ENCODE data around the gene MRS2.
"Not testable (repeated sequence)": the region's sequence is repeated elsewhere in the genome, so short reads cannot be mapped to it uniquely, and the experiment has no call there.

Gene MRS2

GRCh38 chr6:24387818-24388217 is 14.9 kb upstream of the MRS2 start:
- DNase-seq (ENCODE audit: low read depth in 1 of 2, low spot score in 1 of 2): no peak

DNA sequence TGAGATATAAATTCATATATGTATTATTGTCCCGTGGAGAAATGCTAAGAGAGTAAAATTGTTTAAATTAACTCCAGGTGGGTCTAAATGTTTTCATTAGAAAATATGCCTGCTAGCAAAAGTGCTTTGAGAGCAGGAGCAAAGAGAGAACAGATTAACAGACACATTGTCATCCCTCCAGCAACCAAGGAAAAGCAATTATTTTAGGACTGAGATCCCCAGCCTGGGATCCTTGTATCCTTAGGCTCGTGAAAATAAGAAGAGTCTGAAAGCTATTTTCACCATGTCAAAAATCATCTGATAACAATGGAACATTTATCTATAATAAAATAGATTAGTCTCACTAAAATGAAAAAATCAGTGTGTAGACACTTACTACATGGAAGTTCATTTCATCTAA is 11.5 kb upstream of the MRS2 start:
- no peak for DNase-seq (ENCODE audit: low read depth in 1 of 2, low spot score in 1 of 2)

DNA sequence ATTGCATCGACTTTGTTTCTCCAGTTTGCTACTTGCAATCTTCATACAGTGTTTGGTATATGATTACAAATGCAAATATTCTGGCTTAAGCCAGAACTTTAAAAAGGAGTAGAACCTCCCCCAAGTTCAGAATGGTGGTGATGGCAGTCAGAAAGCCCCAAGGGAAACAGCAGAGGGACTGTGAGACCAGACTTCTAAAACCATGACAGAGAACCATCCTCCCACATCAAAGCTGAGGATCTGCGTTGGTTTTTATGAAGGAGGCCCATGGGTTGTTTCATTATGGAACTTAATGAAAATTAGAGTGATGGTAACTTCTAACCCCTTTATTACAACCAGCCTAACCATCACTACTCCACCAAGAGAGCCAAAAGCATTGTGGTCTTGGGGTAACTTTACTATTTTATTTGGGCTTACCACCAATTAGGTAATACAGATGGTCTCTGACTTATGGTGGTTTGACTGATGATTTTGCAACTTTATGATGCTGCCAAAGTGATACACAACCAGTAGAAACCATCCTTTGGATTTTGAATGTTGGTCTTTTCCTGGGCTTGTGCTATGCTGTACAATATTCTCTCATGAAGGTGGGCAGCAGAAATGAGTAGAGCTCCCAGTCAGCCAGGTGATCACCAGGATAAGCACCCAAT is 10.9 kb upstream of the MRS2 start:
- no peak for DNase-seq (ENCODE audit: low read depth in 1 of 2, low spot score in 1 of 2)

GRCh38 chr6:24394061-24394779 is 8.5 kb upstream of the MRS2 start:
- DNase-seq (ENCODE audit: low read depth in 1 of 2, low spot score in 1 of 2): no peak

DNA sequence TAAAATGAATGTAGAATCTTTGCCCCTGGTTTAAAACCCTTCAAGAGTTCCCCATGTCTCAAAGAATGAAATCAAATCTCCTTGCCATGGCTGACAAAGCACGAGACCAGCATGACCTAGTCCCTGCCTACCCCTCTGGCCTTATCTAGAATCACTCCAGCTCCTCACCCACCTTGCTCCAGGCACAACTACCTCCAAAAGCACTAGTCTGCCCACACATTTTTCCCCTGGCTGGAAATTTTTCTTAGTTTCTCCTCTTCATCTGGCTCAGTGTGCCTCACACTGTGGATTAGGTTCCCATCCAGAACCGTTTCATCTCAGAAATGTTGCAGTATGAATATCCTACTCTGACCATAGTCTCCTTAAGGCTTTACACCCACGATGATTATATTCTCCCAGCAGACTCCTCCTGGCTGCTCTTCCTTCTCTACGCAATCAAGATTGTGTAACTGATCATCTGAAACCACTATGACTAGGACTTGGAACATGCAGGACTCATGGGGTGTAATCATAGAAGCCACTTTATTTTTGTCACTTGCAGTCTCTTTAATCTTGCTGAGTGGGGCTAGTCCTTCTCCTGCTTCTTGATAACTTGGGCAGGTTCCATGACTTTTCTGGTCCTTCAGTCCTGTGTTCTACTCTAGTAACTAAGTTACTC is 7.8 kb upstream of the MRS2 start:
- no peak for DNase-seq (ENCODE audit: low read depth in 1 of 2, low spot score in 1 of 2)

DNA sequence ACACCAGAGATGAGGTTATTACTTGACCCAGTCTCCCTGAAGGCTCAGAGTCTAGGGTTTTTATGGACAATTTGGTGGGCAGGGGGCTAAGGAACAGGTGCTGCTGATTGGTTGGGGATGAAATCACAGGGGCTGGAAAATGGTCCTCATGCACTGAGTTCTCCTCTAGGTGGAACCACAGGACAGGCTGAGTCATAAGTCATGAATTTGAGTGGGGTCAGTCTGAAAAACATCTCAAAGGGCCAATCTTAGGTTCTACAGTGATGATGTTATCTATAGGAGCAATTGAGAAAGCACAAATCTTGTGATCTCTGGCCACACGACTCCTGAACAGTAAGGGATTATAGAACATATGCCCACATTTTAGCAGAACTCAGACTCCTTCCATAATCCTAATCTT is 5.9 kb upstream of the MRS2 start:
- no peak for DNase-seq (ENCODE audit: low read depth in 1 of 2, low spot score in 1 of 2)

GRCh38 chr6:24397631-24398030 is 5.1 kb upstream of the MRS2 start:
- DNase-seq (ENCODE audit: low read depth in 1 of 2, low spot score in 1 of 2): no peak

GRCh38 chr6:24400045-24401039 is 2.4 kb upstream of the MRS2 start:
- not testable (repeated sequence) for DNase-seq (ENCODE audit: low read depth in 1 of 2, low spot score in 1 of 2)

DNA sequence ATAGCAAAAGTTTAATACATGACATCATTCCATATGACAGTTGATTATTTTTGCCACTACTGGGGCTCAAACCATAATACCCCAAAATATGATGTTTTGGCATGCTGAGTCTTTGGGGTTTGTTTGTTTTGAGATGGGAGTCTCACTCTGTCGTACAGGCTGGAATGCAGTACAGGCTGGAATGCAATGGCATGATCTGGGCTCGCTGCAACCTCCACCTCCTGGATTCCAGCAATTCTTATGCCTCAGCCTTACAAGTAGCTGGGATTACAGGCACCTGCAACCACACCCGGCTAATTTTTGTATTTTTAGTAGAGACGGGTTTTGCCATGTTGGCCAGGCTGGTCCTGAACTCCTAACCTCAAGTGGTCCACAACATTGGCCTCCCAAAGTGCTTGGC is 1.3 kb upstream of the MRS2 start:
- no peak for DNase-seq (ENCODE audit: low read depth in 1 of 2, low spot score in 1 of 2)

GRCh38 chr6:24403501-24403824 is 727 bp downstream of the MRS2 start:
- no peak for DNase-seq (ENCODE audit: low read depth in 1 of 2, low spot score in 1 of 2)

- no peak for DNase-seq (ENCODE audit: low read depth in 1 of 2, low spot score in 1 of 2)
Measured at GRCh38 chr6:24405262-24405661, 2.5 kb downstream of the MRS2 start.

DNA sequence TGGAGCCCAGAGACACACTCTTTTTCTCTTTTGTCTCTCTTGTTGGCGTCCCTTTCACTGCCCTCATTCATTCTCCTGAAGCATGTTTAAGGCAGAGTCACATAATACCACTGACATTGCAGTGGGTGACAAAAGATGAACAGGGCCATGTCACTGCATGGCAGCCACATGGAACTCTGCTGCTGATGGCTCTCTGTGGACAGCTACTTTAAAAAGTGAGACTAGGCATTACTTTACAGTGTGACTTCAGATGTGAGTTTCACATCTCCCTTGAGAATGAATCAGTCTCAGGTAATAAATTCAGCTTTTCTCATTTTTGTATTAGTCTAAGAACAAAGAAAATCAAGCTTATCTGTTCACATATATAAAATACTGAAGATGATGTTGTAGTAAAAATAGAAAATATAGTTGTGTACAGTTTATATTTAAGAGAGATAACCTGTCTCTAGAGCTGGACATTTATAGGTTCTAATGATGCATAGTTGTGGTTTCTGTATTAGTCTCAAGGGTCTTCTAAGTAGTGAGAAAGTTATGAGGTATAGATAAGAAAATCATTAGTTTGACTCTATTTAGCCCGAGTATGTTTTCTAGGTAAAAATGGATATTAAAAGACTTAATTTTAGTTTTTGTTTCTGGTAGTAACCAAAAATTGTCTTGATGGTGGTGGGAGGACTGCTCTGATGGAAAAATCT is 6.1 kb downstream of the MRS2 start:
- no peak for DNase-seq (ENCODE audit: low read depth in 1 of 2, low spot score in 1 of 2)

DNA sequence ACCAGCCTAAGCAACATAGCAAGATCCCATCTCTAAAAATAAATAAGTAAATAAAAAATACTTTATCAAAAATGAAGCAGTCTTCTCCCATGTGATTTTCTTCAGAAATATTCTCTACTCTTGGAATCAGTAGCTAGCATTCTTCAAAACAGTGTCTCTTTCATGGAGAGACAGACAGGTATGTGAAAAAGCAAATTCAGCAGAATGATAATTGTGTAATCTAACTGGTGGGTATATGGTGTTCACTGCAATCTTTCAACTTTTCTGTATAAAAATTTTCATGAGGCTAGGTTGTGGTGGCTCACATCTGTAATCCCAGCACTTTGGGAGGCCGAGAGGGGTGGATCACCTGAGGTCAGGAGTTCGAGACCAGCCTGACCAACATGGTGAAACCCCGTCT is 7.9 kb downstream of the MRS2 start:
- no peak for DNase-seq (ENCODE audit: low read depth in 1 of 2, low spot score in 1 of 2)

- no peak for DNase-seq (ENCODE audit: low read depth in 1 of 2, low spot score in 1 of 2)
Measured at GRCh38 chr6:24412294-24412693, 9.6 kb downstream of the MRS2 start.

- not testable (repeated sequence) for DNase-seq (ENCODE audit: low read depth in 1 of 2, low spot score in 1 of 2)
Measured at GRCh38 chr6:24414531-24414930, 11.8 kb downstream of the MRS2 start.

GRCh38 chr6:24415753-24416152 is 13.0 kb downstream of the MRS2 start:
- no peak for DNase-seq (ENCODE audit: low read depth in 1 of 2, low spot score in 1 of 2)

GRCh38 chr6:24419526-24419925 is 16.8 kb downstream of the MRS2 start:
- DNase-seq (ENCODE audit: low read depth in 1 of 2, low spot score in 1 of 2): no peak

GRCh38 chr6:24425091-24425490 is 22.4 kb downstream of the MRS2 start:
- DNase-seq (ENCODE audit: low read depth in 1 of 2, low spot score in 1 of 2): no peak

DNA sequence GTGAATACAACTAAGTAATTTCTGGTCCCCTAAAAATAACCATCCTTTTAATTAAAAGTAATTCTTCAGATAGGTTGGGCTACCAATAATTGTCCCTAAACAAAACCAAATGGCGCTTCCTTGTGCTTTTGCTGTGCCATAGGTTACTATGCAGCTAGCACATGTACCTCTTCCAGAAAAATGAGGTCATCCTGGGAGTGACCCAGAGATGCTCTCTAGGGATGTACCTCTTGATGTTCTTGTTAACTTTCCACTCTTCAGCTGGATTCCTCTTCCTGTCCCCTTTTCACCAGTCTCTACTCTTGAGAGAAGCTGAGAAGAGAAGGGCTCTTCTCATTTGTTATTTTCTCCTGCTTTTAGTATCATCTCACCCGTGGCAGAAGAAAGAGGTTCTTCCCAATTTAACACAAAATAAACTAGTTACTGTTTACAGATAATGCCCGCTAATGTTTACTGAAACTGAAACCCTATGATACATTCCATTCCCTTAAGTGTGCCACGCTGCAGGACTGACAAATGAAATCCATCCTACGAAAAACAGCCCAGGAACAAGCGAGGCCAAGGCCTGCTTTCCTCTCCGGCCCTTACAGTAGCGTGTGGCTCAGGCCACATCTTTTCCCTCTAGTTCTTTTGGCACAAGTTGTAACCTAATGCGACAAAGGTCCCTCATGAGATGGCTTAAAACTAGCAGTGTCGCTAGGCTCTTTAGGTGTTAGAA is 24.2 kb downstream of the MRS2 start:
- no peak for DNase-seq (ENCODE audit: low read depth in 1 of 2, low spot score in 1 of 2)

DNA sequence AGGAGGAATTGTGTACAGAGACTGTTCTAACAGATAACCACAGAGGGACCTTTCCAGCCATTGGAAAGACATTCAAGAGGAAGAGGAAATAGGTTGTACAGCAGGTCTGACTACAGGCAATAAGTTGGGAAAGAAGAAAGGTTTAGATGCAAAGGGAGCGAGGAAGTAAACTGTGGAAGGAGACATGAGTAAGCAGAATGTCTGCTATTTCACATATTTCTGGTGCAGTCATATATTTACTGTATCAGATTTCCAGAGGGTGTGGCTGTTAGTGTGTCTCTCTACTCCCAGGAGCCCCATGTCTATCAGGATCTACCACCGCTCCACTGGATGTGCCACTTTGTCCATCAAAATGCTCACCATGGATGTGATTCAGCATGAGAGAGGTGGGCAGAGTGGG is 25.9 kb downstream of the MRS2 start:
- no peak for DNase-seq (ENCODE audit: low read depth in 1 of 2, low spot score in 1 of 2)

Data from activated T-helper 1 cell treated with anti-CD3 and anti-CD28 coated beads, Interleukin-2, amount 50 U/mL, for 16 hours (primary cell).